ENCODE measurements around the gene ICAM1.

DNA sequence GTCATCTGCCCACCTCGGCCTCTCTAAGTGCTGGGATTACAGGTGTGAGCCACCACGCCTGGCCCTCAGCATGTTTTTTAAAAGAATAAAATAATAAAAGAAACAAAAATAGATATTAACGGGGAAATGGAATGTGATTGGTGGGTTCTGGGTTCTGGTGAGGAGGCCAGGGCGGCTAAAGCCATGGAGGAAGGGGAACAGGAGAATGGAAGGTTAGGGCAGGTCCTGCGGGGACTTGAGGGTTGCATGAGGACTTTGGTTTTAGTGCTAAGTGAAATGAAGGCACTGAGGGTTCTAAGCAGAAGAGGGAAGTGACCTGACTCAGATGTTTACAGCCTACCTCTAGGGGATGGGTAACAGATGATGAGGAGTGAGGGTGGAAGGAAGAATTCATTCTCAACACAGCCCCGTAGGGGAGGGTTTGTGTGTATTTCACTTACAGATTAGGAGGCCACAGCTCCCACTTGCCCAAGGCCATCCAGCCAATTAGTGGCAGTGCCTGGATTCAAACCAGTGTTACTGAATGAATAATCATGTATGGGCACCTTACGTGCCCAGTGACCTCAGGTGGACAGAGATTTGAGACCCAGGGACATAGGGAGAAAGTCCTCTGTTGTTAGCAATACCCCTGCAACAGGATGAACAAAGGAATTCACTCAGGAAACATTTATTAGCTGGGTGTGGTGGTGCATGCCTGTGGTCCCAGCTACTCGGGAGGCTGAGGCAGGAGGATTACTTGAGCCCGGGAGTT lies 25.6 kb upstream of the ICAM1 start:
- TF ChIP-seq, protein P1, sequence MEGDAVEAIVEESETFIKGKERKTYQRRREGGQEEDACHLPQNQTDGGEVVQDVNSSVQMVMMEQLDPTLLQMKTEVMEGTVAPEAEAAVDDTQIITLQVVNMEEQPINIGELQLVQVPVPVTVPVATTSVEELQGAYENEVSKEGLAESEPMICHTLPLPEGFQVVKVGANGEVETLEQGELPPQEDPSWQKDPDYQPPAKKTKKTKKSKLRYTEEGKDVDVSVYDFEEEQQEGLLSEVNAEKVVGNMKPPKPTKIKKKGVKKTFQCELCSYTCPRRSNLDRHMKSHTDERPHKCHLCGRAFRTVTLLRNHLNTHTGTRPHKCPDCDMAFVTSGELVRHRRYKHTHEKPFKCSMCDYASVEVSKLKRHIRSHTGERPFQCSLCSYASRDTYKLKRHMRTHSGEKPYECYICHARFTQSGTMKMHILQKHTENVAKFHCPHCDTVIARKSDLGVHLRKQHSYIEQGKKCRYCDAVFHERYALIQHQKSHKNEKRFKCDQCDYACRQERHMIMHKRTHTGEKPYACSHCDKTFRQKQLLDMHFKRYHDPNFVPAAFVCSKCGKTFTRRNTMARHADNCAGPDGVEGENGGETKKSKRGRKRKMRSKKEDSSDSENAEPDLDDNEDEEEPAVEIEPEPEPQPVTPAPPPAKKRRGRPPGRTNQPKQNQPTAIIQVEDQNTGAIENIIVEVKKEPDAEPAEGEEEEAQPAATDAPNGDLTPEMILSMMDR (conservative IDR thresholded peaks at IDR 0.05) = no peak
- TF ChIP-seq ZFX (IDR thresholded peaks at IDR 0.05) = no peak
